B cell (primary cell): ENCODE results near the gene ACOX3.

Experiments used
- EZH2 ChIP-seq: IDR thresholded peaks from 2 replicates; pipeline ENCODE4 v1.6.1; 2012; ENCODE audit warnings: borderline replicate concordance, low read depth, mild to moderate bottlenecking, moderate library complexity, low read length; ENCODE audit not compliant: insufficient read depth, poor library complexity, severe bottlenecking
- TF ChIP-seq, protein P1 (sequence below): fragments of 200-600 bp; IDR thresholded peaks from one replicate; pipeline ENCODE4 v1.8.0; 2022; ENCODE audit warnings: antibody characterized with exemption, mild to moderate bottlenecking

DNA sequence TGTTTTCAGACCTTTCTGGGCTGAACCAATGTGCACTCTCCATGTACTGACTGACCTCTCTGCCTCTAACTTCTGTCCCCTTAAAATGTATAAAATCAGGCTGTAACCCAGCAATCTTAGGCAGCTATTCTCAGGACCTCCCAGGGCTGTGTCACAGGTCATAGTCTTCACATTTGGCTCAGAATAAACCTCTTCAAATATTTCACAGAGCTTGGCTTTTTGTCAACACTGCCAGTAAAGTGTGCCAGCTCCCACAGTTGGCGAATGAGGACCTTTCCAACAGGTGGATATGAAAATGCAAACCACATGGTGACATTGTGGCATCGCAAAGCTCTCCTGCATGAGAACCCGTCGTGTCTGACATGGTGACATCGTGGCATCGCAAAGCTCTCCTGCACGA lies 76.4 kb downstream of the ACOX3 start:
- TF ChIP-seq, protein P1, sequence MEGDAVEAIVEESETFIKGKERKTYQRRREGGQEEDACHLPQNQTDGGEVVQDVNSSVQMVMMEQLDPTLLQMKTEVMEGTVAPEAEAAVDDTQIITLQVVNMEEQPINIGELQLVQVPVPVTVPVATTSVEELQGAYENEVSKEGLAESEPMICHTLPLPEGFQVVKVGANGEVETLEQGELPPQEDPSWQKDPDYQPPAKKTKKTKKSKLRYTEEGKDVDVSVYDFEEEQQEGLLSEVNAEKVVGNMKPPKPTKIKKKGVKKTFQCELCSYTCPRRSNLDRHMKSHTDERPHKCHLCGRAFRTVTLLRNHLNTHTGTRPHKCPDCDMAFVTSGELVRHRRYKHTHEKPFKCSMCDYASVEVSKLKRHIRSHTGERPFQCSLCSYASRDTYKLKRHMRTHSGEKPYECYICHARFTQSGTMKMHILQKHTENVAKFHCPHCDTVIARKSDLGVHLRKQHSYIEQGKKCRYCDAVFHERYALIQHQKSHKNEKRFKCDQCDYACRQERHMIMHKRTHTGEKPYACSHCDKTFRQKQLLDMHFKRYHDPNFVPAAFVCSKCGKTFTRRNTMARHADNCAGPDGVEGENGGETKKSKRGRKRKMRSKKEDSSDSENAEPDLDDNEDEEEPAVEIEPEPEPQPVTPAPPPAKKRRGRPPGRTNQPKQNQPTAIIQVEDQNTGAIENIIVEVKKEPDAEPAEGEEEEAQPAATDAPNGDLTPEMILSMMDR, result no peak
- no peak for TF ChIP-seq EZH2
